Stomach (tissue), 9 donors: ENCODE data around the gene TRMT1. TPM values are rescaled to one million over a fixed set of nuclear protein-coding genes. Genes with fewer than 3 reads are reported as not detected.

Source experiments
- DNase-seq, 2 donors: peaks; one replicate each; pipeline versions ENCODE4 v3.0.0 to v3.0.0-alpha.2; 2013 to 2019
- H3K27ac ChIP-seq, 5 donors: fragments of 200-600 bp in 4 of 5; sonication (generic) in 4 of 5; one replicate each; pipeline ENCODE4 v1.5.1; 2013 to 2019; ENCODE audit warnings: mild to moderate bottlenecking in 1 of 5, moderate library complexity in 1 of 5
- H3K27me3 ChIP-seq, 3 donors: fragments of 200-600 bp; sonication (generic); one replicate each; pipeline ENCODE4 v1.5.1; 2017 to 2019; ENCODE audit warnings: mixed run types in 1 of 3
- H3K36me3 ChIP-seq, 4 donors: fragments of 200-600 bp; sonication (generic); 1 replicate in 3 of 4; 2 replicates in 1 of 4; pipeline ENCODE4 v1.5.1; 2016 to 2019
- H3K4me1 ChIP-seq, 4 donors: fragments of 200-600 bp; sonication (generic); one replicate each; pipeline ENCODE4 v1.5.1; 2016 to 2019
- H3K4me3 ChIP-seq, 4 donors: fragments of 200-600 bp; sonication (generic) in 3 of 4; one replicate each; pipeline ENCODE4 v1.5.1; 2016 to 2019; ENCODE audit warnings: mild to moderate bottlenecking in 1 of 4
- H3K9me3 ChIP-seq, 4 donors: fragments of 200-600 bp; sonication (generic); one replicate each; pipeline ENCODE4 v1.5.1; 2016 to 2019
- CTCF ChIP-seq, 7 experiments: fragments of 450-650 bp in 4 of 7; fragments of 200-600 bp in 3 of 7; sonication (generic) in 3 of 7; IDR thresholded peaks; one replicate each; pipeline ENCODE4 v1.5.1; 2016 to 2019; ENCODE audit warnings: antibody characterized with exemption in 7 of 7, control low read depth in 2 of 7, mild to moderate bottlenecking in 1 of 7
- EP300 ChIP-seq: sonication (generic); formaldehyde crosslinking; IDR thresholded peaks from one replicate; pipeline ENCODE4 v1.6.1; 2017; ENCODE audit warnings: antibody characterized with exemption
- POLR2A ChIP-seq, 4 donors: fragments of 450-650 bp; IDR thresholded peaks; one replicate each; pipeline ENCODE4 v1.6.1; 2016; ENCODE audit warnings: antibody characterized with exemption in 4 of 4, control low read depth in 2 of 4, mild to moderate bottlenecking in 1 of 4, moderate library complexity in 1 of 4
- POLR2AphosphoS5 ChIP-seq, 3 donors: sonication (generic); formaldehyde crosslinking; IDR thresholded peaks; one replicate each; pipeline ENCODE4 v1.6.1; 2016; ENCODE audit warnings: antibody characterized with exemption in 3 of 3
- WGBS, 5 donors: extraction: QIAGEN DNeasy Blood & Tissue Kit in 3 of 5; methylation state at CpG; one replicate each; pipeline versions ENCODE4 v1.1.5 to v1.1.7; 2013 to 2018; 5-methylcytosine and 5-hydroxymethylcytosine counted together
- intact Hi-C: fragments of 100-400 bp; cut with DNase I; formaldehyde crosslinking; loops from one replicate; pipeline ENCODE4 v1.15.1; 2023; ENCODE audit warnings: low total_unique reads
- polyA plus RNA-seq, 3 donors: library from polyadenylated mRNA; stranded (reverse); fragments of 200-250 nt; gene quantifications; one replicate each; pipeline ENCODE4 v1.2.3, GENCODE V29; 2013
- total RNA-seq, 5 donors: library from RNA; depleted of rRNA; stranded (reverse); fragments of >200 nt; gene quantifications; one replicate each; pipeline versions ENCODE4 v1.1.0 to v1.2.3, GENCODE V29; 2014 to 2016
- donor health status: healthy with polysubstance abuse.
- donor health status: Bipolar disorder and iron deficiency.
- donor health status: healthy.

Gene TRMT1
- total and polyA plus RNA-seq, 8 donors, result 29.6 to 373 (median 58.6) TPM

GRCh38 chr19:13121551-13122274 lies 5.2 kb upstream of the TRMT1 start:
- TF ChIP-seq CTCF (IDR thresholded peaks at IDR 0.05) (no peak), POLR2A (IDR thresholded peaks at IDR 0.05) (no peak), EP300 (no peak), POLR2AphosphoS5 (IDR thresholded peaks at IDR 0.05) (no peak)
- Histone ChIP-seq H3K27ac (no peak overlapping the region), H3K9me3 (no peaks in the 10 kb centered on the region), H3K27me3 (no peaks in the 10 kb centered on the region), H3K36me3 (peaks cover 0 to 32% (median 15%) of the 10 kb centered on the region in 4 donors), H3K4me3 (no peak overlapping the region), H3K4me1 (peaks cover 29 to 49% (median 42%) of the 10 kb centered on the region in 4 donors)
- intact Hi-C loops, result no loop called here
- WGBS, 5 donors, result 74 to 81% (median 80%) methylated on average over 18 of the region's 18 CpGs
- no peak for DNase-seq

GRCh38 chr19:13120817-13121216 lies 4.3 kb upstream of the TRMT1 start:
- Histone ChIP-seq H3K27ac (no peak overlapping the region), H3K4me3 (no peak overlapping the region)
- TF ChIP-seq CTCF (IDR thresholded peaks at IDR 0.05) (no peak), POLR2AphosphoS5 (IDR thresholded peaks at IDR 0.05) (no peak), POLR2A (IDR thresholded peaks at IDR 0.05) (no peak), EP300 (no peak)

GRCh38 chr19:13120031-13120430 lies 3.5 kb upstream of the TRMT1 start:
- peak overlapping the region in 1 of 5 donors; percentile 79 for H3K27ac ChIP-seq
- WGBS, 5 donors, result 62 to 80% (median 75%) methylated on average over 9 of the region's 9 CpGs
- DNase-seq, result no peak
- peaks cover 37 to 61% (median 55%) of the 10 kb centered on the region in 4 donors for H3K4me1 ChIP-seq
- peaks cover 0 to 30% (median 9%) of the 10 kb centered on the region in 4 donors for H3K36me3 ChIP-seq
- intact Hi-C loops, result no loop called here
- H3K4me3 ChIP-seq, result peak overlapping the region in 2 of 4 donors; percentile 96 to 100
- no peak for TF ChIP-seq POLR2A (IDR thresholded peaks at IDR 0.05)
- TF ChIP-seq CTCF (IDR thresholded peaks at IDR 0.05), result no peak
- no peak for TF ChIP-seq POLR2AphosphoS5 (IDR thresholded peaks at IDR 0.05)
- no peak for TF ChIP-seq EP300
- no peaks in the 10 kb centered on the region for H3K9me3 ChIP-seq
- no peaks in the 10 kb centered on the region for H3K27me3 ChIP-seq

More at GRCh38 chr19:13120817-13121216, 4.3 kb upstream of the TRMT1 start:
- DNase-seq, result no peak
- no peaks in the 10 kb centered on the region for H3K27me3 ChIP-seq
- H3K36me3 ChIP-seq, result peaks cover 0 to 27% (median 8%) of the 10 kb centered on the region in 4 donors
- peaks cover 33 to 53% (median 47%) of the 10 kb centered on the region in 4 donors for H3K4me1 ChIP-seq
- WGBS, 5 donors, result 66 to 78% (median 77%) methylated on average over 10 of the region's 10 CpGs
- no peaks in the 10 kb centered on the region for H3K9me3 ChIP-seq
- intact Hi-C loops, result no loop called here

GRCh38 chr19:13119627-13120026 lies 3.1 kb upstream of the TRMT1 start:
- Histone ChIP-seq H3K4me1 (peaks cover 37 to 64% (median 56%) of the 10 kb centered on the region in 4 donors), H3K36me3 (peaks cover 0 to 30% (median 11%) of the 10 kb centered on the region in 4 donors), H3K4me3 (peak overlapping the region; percentile 86 to 100 (median 98)), H3K9me3 (no peaks in the 10 kb centered on the region), H3K27me3 (no peaks in the 10 kb centered on the region), H3K27ac (peak overlapping the region in 2 of 5 donors; percentile 76 to 79)
- no peak for DNase-seq
- 68 to 77% (median 72%) methylated on average over 8 of the region's 8 CpGs for WGBS, 5 donors
- intact Hi-C loops, result no loop called here
- no peak for TF ChIP-seq POLR2A (IDR thresholded peaks at IDR 0.05)
